ENCODE measurements around the gene CUL3. TPM values are rescaled to one million over a fixed set of nuclear protein-coding genes. Genes with fewer than 3 reads are reported as not detected.

CUL3 gene
- total RNA-seq, 2 experiments from 2014 or later, result 50.6 to 155 TPM

- CTCF ChIA-PET (ENCODE audit: unreplicated experiment), result no interaction called here
- Histone ChIP-seq H3K9me2 (ENCODE audit: insufficient read depth, low read length) (no peaks in the 10 kb centered on the region), H3K9me3 (ENCODE audit: low read length) (no peaks in the 10 kb centered on the region), H3K4me3 (ENCODE audit: low read depth, low read length, poor library complexity, severe bottlenecking) (no peak overlapping the region), H3K4me2 (ENCODE audit: low read length) (no peak overlapping the region), H3K4me1 (ENCODE audit: insufficient read depth, low read length, poor library complexity, severe bottlenecking) (no peaks in the 10 kb centered on the region), H2AFZ (ENCODE audit: low read length) (no peak overlapping the region), H4K20me1 (ENCODE audit: insufficient read depth, low read length) (no peaks in the 10 kb centered on the region), H3K36me3 (ENCODE audit: insufficient read depth, low read length) (no peaks in the 10 kb centered on the region), H3K27ac (ENCODE audit: low read depth, low read length, poor library complexity, severe bottlenecking) (no peak overlapping the region), H3K79me2 (ENCODE audit: insufficient read depth, low read depth, low read length) (no peaks in the 10 kb centered on the region)
- TF ChIP-seq CTCF (conservative IDR thresholded peaks at IDR 0.05; ENCODE audit: low read length), result no peak
- no peak for TF ChIP-seq EZH2phosphoT487 (IDR thresholded peaks at IDR 0.05; ENCODE audit: borderline replicate concordance, low read depth, low read length)
- no TSS peak for BruUV-seq (replicated peaks)
- intact Hi-C loops (cut with micrococcal nuclease; ENCODE audit: unreplicated experiment), result no loop called here
- POLR2A ChIA-PET, result interaction anchor here (0.6 kb wide), 1 partner anchor 303 kb away, joined by 3 read pairs; no protein-coding TSS in a partner anchor
- DNase-seq (ENCODE audit: low spot score), result no peak
These were observed 43.3 kb upstream of the CUL3 start for GRCh38 chr2:224628416-224628815.

GRCh38 chr2:224626735-224627134 lies 41.6 kb upstream of the CUL3 start:
- no peaks in the 10 kb centered on the region for H3K9me3 ChIP-seq (ENCODE audit: low read length)
- DNase-seq (ENCODE audit: low spot score), result no peak

More at GRCh38 chr2:224626735-224627134, 41.6 kb upstream of the CUL3 start:
- no peaks in the 10 kb centered on the region for H3K79me2 ChIP-seq (ENCODE audit: insufficient read depth, low read depth, low read length)
- CTCF ChIA-PET (ENCODE audit: unreplicated experiment), result no interaction called here
- H2AFZ ChIP-seq (ENCODE audit: low read length), result no peak overlapping the region
- intact Hi-C loops (cut with micrococcal nuclease; ENCODE audit: unreplicated experiment), result no loop called here
- no peaks in the 10 kb centered on the region for H4K20me1 ChIP-seq (ENCODE audit: insufficient read depth, low read length)
- no peak overlapping the region for H3K4me2 ChIP-seq (ENCODE audit: low read length)
- no peaks in the 10 kb centered on the region for H3K4me1 ChIP-seq (ENCODE audit: insufficient read depth, low read length, poor library complexity, severe bottlenecking)
- H3K4me3 ChIP-seq (ENCODE audit: low read depth, low read length, poor library complexity, severe bottlenecking), result no peak overlapping the region
- H3K36me3 ChIP-seq (ENCODE audit: insufficient read depth, low read length), result no peaks in the 10 kb centered on the region
- no TSS peak for BruUV-seq (replicated peaks)
- no peak overlapping the region for H3K27ac ChIP-seq (ENCODE audit: low read depth, low read length, poor library complexity, severe bottlenecking)
- TF ChIP-seq CTCF (conservative IDR thresholded peaks at IDR 0.05; ENCODE audit: low read length) (no peak), EZH2phosphoT487 (IDR thresholded peaks at IDR 0.05; ENCODE audit: borderline replicate concordance, low read depth, low read length) (no peak)
- H3K9me2 ChIP-seq (ENCODE audit: insufficient read depth, low read length), result no peaks in the 10 kb centered on the region
- POLR2A ChIA-PET, result no interaction called here
